Fibroblast of lung (primary cell): ENCODE data around the gene ME2. TPM values are rescaled to one million over a fixed set of nuclear protein-coding genes. Genes with fewer than 3 reads are reported as not detected.

Source experiments
- DNase-seq, 2 donors: peaks; one replicate each; pipeline versions ENCODE4 v3.0.0 to v3.0.0-alpha.2; 2010; ENCODE audit warnings: low read depth in 2 of 2
- H2AFZ ChIP-seq: 2 replicates; pipeline ENCODE4 v1.5.1; 2012; ENCODE audit warnings: low read length, control low read depth, inconsistent platforms
- H3K27ac ChIP-seq: 2 replicates; pipeline ENCODE4 v1.5.1; 2011; ENCODE audit warnings: low read length, control low read depth; ENCODE audit not compliant: insufficient read depth
- H3K27me3 ChIP-seq: 2 replicates; pipeline ENCODE4 v1.5.1; 2011; ENCODE audit warnings: mild to moderate bottlenecking, low read length; ENCODE audit not compliant: control insufficient read depth, insufficient read depth
- H3K36me3 ChIP-seq: 2 replicates; pipeline ENCODE4 v1.5.1; 2011; ENCODE audit warnings: low read length; ENCODE audit not compliant: control insufficient read depth, insufficient read depth
- H3K4me1 ChIP-seq: 2 replicates; pipeline ENCODE4 v1.5.1; 2011; ENCODE audit warnings: low read length; ENCODE audit not compliant: control insufficient read depth, insufficient read depth; ENCODE audit errors: extremely low read depth
- H3K4me2 ChIP-seq: 2 replicates; pipeline ENCODE4 v1.5.1; 2011; ENCODE audit warnings: low read length, control low read depth; ENCODE audit not compliant: insufficient read depth; ENCODE audit errors: extremely low read depth
- H3K4me3 ChIP-seq, 4 experiments: fragments of 200-600 bp in 1 of 4; sonication (generic) in 1 of 4; replicated peaks in 1 of 4; 2 replicates each; pipeline ENCODE4 v1.5.1; 2011 to 2016; ENCODE audit warnings: low read length in 4 of 4, low read depth in 3 of 4, mild to moderate bottlenecking in 3 of 4, control low read depth in 2 of 4, inconsistent platforms in 1 of 4, mixed read lengths in 1 of 4; ENCODE audit not compliant: insufficient read depth in 1 of 4; ENCODE audit errors: control extremely low read depth in 1 of 4
- H3K79me2 ChIP-seq: 2 replicates; pipeline ENCODE4 v1.5.1; 2012; ENCODE audit warnings: mild to moderate bottlenecking, low read length, inconsistent platforms; ENCODE audit not compliant: control insufficient read depth, insufficient read depth
- H3K9ac ChIP-seq: 2 replicates; pipeline ENCODE4 v1.5.1; 2011; ENCODE audit warnings: mild to moderate bottlenecking, low read length, control low read depth; ENCODE audit not compliant: insufficient read depth
- H3K9me3 ChIP-seq: 2 replicates; pipeline ENCODE4 v1.5.1; 2012; ENCODE audit warnings: low read depth, low read length; ENCODE audit not compliant: control insufficient read depth, insufficient read depth
- H4K20me1 ChIP-seq: 2 replicates; pipeline ENCODE4 v1.5.1; 2011; ENCODE audit warnings: low read length; ENCODE audit not compliant: control insufficient read depth, insufficient read depth; ENCODE audit errors: extremely low read depth
- EZH2 ChIP-seq: IDR thresholded peaks from 2 replicates; pipeline ENCODE4 v1.5.1; 2012; ENCODE audit warnings: low read length, control low read depth, mild to moderate bottlenecking; ENCODE audit errors: missing control alignments
- polyA plus RNA-seq, 2 donors: library from polyadenylated mRNA; depleted of rRNA in 1 of 2; stranded (reverse) in 1 of 2; unstranded in 1 of 2; fragments of >200 nt; gene quantifications; 2 replicates each; pipeline ENCODE4 v1.2.1, GENCODE V29; 2011 to 2012; ENCODE audit warnings: missing spikeins in 1 of 2
- total RNA-seq: library from RNA; depleted of rRNA; stranded (reverse); fragments of >200 nt; gene quantifications from 2 replicates; pipeline ENCODE4 v1.2.1, GENCODE V29; 2014
- TF ChIP-seq, protein P1 (sequence below), 2 donors: IDR thresholded peaks in 1 of 2; conservative IDR thresholded peaks in 1 of 2; 1 replicate in 1 of 2; 2 replicates in 1 of 2; pipeline ENCODE4 v1.5.1; 2011 to 2012; ENCODE audit warnings: low read length in 2 of 2, control low read depth in 1 of 2, inconsistent platforms in 1 of 2, low read depth in 1 of 2, mild to moderate bottlenecking in 1 of 2

Gene ME2
- total and polyA plus RNA-seq, 2 donors (not counting 1 experiment from before 2014, with no cell fraction given), result 40.5 to 57.0 TPM

- Histone ChIP-seq H3K4me3 (no peak overlapping the region), H2AFZ (no peak overlapping the region), H3K27me3 (no peaks in the 10 kb centered on the region), H3K9ac (no peak overlapping the region), H3K27ac (no peak overlapping the region), H3K9me3 (no peaks in the 10 kb centered on the region), H4K20me1 (no peaks in the 10 kb centered on the region), H3K4me1 (no peaks in the 10 kb centered on the region), H3K4me2 (no peak overlapping the region), H3K79me2 (no peaks in the 10 kb centered on the region), H3K36me3 (no peaks in the 10 kb centered on the region)
- DNase-seq, result no peak
- TF ChIP-seq, protein P1, sequence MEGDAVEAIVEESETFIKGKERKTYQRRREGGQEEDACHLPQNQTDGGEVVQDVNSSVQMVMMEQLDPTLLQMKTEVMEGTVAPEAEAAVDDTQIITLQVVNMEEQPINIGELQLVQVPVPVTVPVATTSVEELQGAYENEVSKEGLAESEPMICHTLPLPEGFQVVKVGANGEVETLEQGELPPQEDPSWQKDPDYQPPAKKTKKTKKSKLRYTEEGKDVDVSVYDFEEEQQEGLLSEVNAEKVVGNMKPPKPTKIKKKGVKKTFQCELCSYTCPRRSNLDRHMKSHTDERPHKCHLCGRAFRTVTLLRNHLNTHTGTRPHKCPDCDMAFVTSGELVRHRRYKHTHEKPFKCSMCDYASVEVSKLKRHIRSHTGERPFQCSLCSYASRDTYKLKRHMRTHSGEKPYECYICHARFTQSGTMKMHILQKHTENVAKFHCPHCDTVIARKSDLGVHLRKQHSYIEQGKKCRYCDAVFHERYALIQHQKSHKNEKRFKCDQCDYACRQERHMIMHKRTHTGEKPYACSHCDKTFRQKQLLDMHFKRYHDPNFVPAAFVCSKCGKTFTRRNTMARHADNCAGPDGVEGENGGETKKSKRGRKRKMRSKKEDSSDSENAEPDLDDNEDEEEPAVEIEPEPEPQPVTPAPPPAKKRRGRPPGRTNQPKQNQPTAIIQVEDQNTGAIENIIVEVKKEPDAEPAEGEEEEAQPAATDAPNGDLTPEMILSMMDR (conservative IDR thresholded peaks at IDR 0.05 in 1 of 2, IDR thresholded peaks at IDR 0.05 in 1 of 2; ENCODE audit: low read depth in 1 of 2, low read length in 2 of 2), result no peak
- TF ChIP-seq EZH2, result no peak
Observed at GRCh38 chr18:50869150-50869549, 9.8 kb upstream of the ME2 start.

GRCh38 chr18:50870138-50870845 is 8.6 kb upstream of the ME2 start:
- Histone ChIP-seq H3K27ac (no peak overlapping the region), H3K4me1 (no peaks in the 10 kb centered on the region), H3K4me3 (no peak overlapping the region), H3K9ac (no peak overlapping the region), H3K4me2 (no peak overlapping the region), H3K79me2 (no peaks in the 10 kb centered on the region), H3K27me3 (no peaks in the 10 kb centered on the region), H2AFZ (no peak overlapping the region), H4K20me1 (no peaks in the 10 kb centered on the region), H3K9me3 (no peaks in the 10 kb centered on the region), H3K36me3 (no peaks in the 10 kb centered on the region)
- TF ChIP-seq EZH2, result no peak
- TF ChIP-seq, protein P1 (conservative IDR thresholded peaks at IDR 0.05 in 1 of 2, IDR thresholded peaks at IDR 0.05 in 1 of 2; ENCODE audit: low read depth in 1 of 2, low read length in 2 of 2), result no peak
- DNase-seq, result peak; percentile 46 to 85

- no peaks in the 10 kb centered on the region for H3K79me2 ChIP-seq
- no peaks in the 10 kb centered on the region for H3K9me3 ChIP-seq
- no peaks in the 10 kb centered on the region for H4K20me1 ChIP-seq
- H2AFZ ChIP-seq, result no peak overlapping the region
- H3K4me3 ChIP-seq, result no peak overlapping the region
- no peak overlapping the region for H3K27ac ChIP-seq
- H3K27me3 ChIP-seq, result no peaks in the 10 kb centered on the region
- no peak for TF ChIP-seq EZH2
- TF ChIP-seq, protein P1 (conservative IDR thresholded peaks at IDR 0.05 in 1 of 2, IDR thresholded peaks at IDR 0.05 in 1 of 2; ENCODE audit: low read depth in 1 of 2, low read length in 2 of 2), result no peak
- H3K4me2 ChIP-seq, result no peak overlapping the region
- H3K36me3 ChIP-seq, result no peaks in the 10 kb centered on the region
- H3K9ac ChIP-seq, result no peak overlapping the region
- DNase-seq, result no peak
- H3K4me1 ChIP-seq, result no peaks in the 10 kb centered on the region
Observed at GRCh38 chr18:50871846-50872245, 7.1 kb upstream of the ME2 start.
